Measurements from ENCODE around the gene SLC43A2.

Gene SLC43A2

DNA sequence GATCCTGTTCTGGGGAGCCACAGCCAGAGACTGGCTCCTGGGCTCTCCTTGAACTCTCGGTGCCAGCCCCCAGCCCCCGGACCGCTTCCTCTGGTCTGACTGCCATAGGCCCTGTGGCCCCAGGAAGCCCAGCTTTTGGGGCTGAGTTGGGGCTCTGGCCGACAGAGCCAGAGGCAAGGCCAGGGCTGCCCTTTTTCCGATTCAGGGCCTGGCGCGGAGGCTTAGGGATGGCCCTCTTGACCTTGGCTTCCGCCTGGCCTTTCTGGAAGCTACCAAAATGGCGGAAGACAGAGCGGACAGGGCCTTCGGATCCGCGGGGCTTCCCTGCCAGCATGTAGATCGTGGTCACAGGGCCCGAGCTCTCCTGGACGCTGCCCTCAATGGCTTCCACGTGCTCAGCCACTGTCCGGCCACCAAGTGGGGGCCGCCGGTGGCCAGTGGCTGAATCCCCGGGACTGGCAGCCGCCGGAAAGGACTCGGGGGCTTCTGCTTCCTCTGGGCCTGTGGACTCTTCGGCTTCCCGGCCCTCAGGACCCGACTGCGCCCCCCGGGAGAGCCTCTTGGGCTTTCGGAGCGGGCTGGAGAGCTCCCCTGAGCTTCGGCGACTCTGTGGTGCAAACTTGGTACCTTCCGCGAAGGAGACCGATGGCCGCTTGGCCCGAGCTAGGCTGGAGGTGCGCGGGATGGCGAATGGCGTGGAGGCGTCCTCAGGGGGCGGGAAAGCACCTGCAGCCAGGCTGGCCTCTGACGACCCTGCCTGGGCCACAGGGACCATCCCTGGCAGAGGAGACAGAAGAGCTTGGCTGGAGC lies 6.4 kb upstream of the SLC43A2 start:
- no peaks in the 10 kb centered on the region for H3K27me3 ChIP-seq (replicated peaks; ENCODE audit: insufficient read depth, low read length)
- H3K79me2 ChIP-seq (ENCODE audit: low read length) = no peaks in the 10 kb centered on the region
- no peaks in the 10 kb centered on the region for H3K9me3 ChIP-seq (replicated peaks; ENCODE audit: insufficient read depth, low read length)
- peaks cover 15% of the 10 kb centered on the region for H3K4me1 ChIP-seq (ENCODE audit: low read length)
- H4K20me1 ChIP-seq (ENCODE audit: insufficient read depth, low read length) = no peaks in the 10 kb centered on the region
- H3F3A ChIP-seq (ENCODE audit: insufficient read depth, low read length) = peaks cover 18% of the 10 kb centered on the region
- no peak overlapping the region for H3K4me3 ChIP-seq (ENCODE audit: low read length)
- no peaks in the 10 kb centered on the region for H3K36me3 ChIP-seq (replicated peaks; ENCODE audit: insufficient read depth, low read length)
- no peak overlapping the region for H2AFZ ChIP-seq (ENCODE audit: low read length)
- no peak for TF ChIP-seq EZH2phosphoT487 (IDR thresholded peaks at IDR 0.05; ENCODE audit: low read length)
- TF ChIP-seq EZH2 (optimal IDR thresholded peaks at IDR 0.05; ENCODE audit: low read depth, low read length) = no peak
- TF ChIP-seq, protein P1, sequence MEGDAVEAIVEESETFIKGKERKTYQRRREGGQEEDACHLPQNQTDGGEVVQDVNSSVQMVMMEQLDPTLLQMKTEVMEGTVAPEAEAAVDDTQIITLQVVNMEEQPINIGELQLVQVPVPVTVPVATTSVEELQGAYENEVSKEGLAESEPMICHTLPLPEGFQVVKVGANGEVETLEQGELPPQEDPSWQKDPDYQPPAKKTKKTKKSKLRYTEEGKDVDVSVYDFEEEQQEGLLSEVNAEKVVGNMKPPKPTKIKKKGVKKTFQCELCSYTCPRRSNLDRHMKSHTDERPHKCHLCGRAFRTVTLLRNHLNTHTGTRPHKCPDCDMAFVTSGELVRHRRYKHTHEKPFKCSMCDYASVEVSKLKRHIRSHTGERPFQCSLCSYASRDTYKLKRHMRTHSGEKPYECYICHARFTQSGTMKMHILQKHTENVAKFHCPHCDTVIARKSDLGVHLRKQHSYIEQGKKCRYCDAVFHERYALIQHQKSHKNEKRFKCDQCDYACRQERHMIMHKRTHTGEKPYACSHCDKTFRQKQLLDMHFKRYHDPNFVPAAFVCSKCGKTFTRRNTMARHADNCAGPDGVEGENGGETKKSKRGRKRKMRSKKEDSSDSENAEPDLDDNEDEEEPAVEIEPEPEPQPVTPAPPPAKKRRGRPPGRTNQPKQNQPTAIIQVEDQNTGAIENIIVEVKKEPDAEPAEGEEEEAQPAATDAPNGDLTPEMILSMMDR (IDR thresholded peaks at IDR 0.05; ENCODE audit: low read length) = no peak
- DNase-seq = no peak
- H3K4me2 ChIP-seq (ENCODE audit: low read depth, low read length) = no peak overlapping the region
- no peak overlapping the region for H3K9ac ChIP-seq (ENCODE audit: low read length)
- no peaks in the 10 kb centered on the region for H3K9me2 ChIP-seq (replicated peaks; ENCODE audit: insufficient read depth, low read length)
- H3K27ac ChIP-seq (ENCODE audit: low read length) = no peak overlapping the region

DNA sequence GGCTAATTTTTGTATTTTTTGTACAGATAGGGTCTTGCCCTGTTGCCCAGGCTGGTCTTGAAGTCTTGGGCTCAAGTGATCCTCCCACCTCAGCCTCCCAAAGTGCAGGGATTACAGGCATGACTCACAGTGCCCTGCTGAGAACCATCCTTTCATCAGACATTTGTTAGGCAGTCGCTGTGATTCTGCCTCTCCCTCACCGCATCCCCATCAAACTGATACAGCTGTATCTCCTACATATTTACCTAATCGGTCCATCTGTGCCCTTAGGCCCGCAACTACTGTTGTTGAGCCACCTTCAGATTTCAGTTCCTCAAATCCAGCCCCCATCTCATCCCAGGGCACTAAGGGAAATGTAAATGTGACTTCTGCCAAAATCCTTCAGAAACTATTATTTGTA lies 2.0 kb upstream of the SLC43A2 start:
- TF ChIP-seq, protein P1 (IDR thresholded peaks at IDR 0.05; ENCODE audit: low read length) = no peak
- no peak for TF ChIP-seq EZH2phosphoT487 (IDR thresholded peaks at IDR 0.05; ENCODE audit: low read length)
- no peak for TF ChIP-seq EZH2 (optimal IDR thresholded peaks at IDR 0.05; ENCODE audit: low read depth, low read length)
- Histone ChIP-seq H3K36me3 (replicated peaks; ENCODE audit: insufficient read depth, low read length) (no peaks in the 10 kb centered on the region), H4K20me1 (ENCODE audit: insufficient read depth, low read length) (no peaks in the 10 kb centered on the region), H3F3A (ENCODE audit: insufficient read depth, low read length) (peaks cover 26% of the 10 kb centered on the region), H3K9me3 (replicated peaks; ENCODE audit: insufficient read depth, low read length) (no peaks in the 10 kb centered on the region), H3K4me1 (ENCODE audit: low read length) (peaks cover 27% of the 10 kb centered on the region), H3K4me2 (ENCODE audit: low read depth, low read length) (no peak overlapping the region), H3K79me2 (ENCODE audit: low read length) (no peaks in the 10 kb centered on the region), H3K9ac (ENCODE audit: low read length) (no peak overlapping the region), H2AFZ (ENCODE audit: low read length) (no peak overlapping the region), H3K27ac (ENCODE audit: low read length) (no peak overlapping the region), H3K9me2 (replicated peaks; ENCODE audit: insufficient read depth, low read length) (no peaks in the 10 kb centered on the region), H3K4me3 (ENCODE audit: low read length) (no peak overlapping the region), H3K27me3 (replicated peaks; ENCODE audit: insufficient read depth, low read length) (no peaks in the 10 kb centered on the region)
- DNase-seq = no peak

DNA sequence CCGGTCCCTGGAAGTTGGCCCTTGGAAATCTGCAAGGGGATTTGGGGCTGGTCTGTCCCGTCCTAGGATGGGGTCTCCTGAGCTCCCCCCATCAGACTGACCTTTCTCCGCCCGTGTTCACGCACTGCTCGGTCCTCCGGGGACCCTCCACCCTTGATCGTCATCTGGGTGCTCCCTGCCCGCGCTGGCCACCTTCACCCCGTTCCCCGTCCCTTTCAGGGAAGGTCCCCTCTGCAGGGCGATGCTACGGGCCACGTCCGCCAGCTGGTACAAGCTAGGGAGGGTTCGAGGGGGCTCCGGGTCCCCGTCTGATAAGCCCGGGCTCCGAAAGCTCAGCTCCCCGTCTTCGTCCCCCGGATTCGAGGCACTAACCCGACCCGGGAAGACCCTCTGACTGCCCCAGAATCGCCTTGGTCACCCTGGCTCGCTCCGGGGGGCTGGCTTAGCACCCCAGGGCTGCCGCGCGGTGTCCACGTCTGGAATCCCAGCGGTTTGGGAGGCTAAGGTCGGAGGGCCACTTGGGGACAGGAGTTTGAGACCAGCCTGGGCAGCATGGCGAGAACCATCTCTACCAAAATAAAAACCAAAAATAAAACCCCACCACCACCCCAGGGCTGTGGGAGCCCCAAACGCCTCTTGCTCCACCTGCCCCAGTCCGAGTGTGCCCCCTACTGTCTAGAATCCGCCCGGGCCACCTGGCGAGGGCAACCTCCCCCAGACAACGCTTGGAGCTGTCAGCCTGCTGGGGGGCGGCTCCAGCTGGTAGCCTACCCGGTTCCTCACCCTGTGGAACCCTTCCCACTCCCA lies 1.1 kb upstream of the SLC43A2 start:
- Histone ChIP-seq H2AFZ (ENCODE audit: low read length) (peak overlapping the region; percentile 89), H3F3A (ENCODE audit: insufficient read depth, low read length) (peaks cover 26% of the 10 kb centered on the region), H3K9me2 (replicated peaks; ENCODE audit: insufficient read depth, low read length) (no peaks in the 10 kb centered on the region), H3K79me2 (ENCODE audit: low read length) (no peaks in the 10 kb centered on the region), H3K36me3 (replicated peaks; ENCODE audit: insufficient read depth, low read length) (no peaks in the 10 kb centered on the region), H3K27me3 (replicated peaks; ENCODE audit: insufficient read depth, low read length) (no peaks in the 10 kb centered on the region), H3K4me1 (ENCODE audit: low read length) (peaks cover 27% of the 10 kb centered on the region), H3K27ac (ENCODE audit: low read length) (peak overlapping the region; percentile 76; the same call in 1 of the 2 replicates), H3K9me3 (replicated peaks; ENCODE audit: insufficient read depth, low read length) (no peaks in the 10 kb centered on the region), H3K4me3 (ENCODE audit: low read length) (peak overlapping the region; percentile 98), H3K9ac (ENCODE audit: low read length) (peak overlapping the region; percentile 86), H4K20me1 (ENCODE audit: insufficient read depth, low read length) (no peaks in the 10 kb centered on the region), H3K4me2 (ENCODE audit: low read depth, low read length) (peak overlapping the region; percentile 99)
- TF ChIP-seq EZH2 (optimal IDR thresholded peaks at IDR 0.05; ENCODE audit: low read depth, low read length) = no peak
- TF ChIP-seq, protein P1 (IDR thresholded peaks at IDR 0.05; ENCODE audit: low read length) = peak; percentile 87
- peak; percentile 66 for DNase-seq

Data from MM.1S (cell line).